ENCODE data around the gene SLC9A9.
"Not testable (repeated sequence)": the region's sequence is repeated elsewhere in the genome, so short reads cannot be mapped to it uniquely, and the experiment has no call there.

Gene SLC9A9

GRCh38 chr3:143301031-143301901 lies 547.0 kb downstream of the SLC9A9 start:
- peak; percentile 53 for DNase-seq

DNA sequence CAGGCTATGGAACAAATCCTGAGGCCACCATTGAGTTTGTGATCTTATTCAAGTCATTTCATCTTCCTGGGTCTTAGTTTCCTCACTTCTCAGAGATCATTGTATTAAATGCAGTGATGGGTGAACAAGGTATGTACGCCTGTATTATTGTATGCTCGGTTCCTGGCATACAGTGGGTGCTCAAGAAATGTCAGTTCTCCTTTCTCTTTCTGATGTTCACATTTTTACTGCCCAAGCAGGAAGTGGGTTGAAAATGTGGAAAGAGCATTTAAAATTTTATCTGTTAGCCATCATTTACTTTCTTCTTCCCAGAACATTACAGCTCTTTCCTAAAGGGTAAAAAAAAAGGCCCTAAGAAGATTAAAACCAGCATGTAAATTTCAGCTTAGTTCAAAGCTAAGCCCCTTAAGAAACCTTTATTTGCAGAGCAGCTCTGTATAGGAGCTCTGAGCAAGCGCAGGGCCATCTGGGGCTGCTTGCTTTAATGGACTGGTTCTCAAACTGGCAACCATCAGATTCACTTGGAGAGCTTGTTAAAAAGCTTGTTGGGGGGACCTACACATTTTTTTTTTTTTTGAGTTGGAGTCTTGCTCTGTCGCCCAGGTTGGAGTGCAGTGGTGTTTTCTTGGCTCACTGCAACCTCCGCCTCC lies 549.3 kb downstream of the SLC9A9 start:
- DNase-seq = no peak

GRCh38 chr3:143298380-143298779 lies 549.9 kb downstream of the SLC9A9 start:
- no peak for DNase-seq

DNA sequence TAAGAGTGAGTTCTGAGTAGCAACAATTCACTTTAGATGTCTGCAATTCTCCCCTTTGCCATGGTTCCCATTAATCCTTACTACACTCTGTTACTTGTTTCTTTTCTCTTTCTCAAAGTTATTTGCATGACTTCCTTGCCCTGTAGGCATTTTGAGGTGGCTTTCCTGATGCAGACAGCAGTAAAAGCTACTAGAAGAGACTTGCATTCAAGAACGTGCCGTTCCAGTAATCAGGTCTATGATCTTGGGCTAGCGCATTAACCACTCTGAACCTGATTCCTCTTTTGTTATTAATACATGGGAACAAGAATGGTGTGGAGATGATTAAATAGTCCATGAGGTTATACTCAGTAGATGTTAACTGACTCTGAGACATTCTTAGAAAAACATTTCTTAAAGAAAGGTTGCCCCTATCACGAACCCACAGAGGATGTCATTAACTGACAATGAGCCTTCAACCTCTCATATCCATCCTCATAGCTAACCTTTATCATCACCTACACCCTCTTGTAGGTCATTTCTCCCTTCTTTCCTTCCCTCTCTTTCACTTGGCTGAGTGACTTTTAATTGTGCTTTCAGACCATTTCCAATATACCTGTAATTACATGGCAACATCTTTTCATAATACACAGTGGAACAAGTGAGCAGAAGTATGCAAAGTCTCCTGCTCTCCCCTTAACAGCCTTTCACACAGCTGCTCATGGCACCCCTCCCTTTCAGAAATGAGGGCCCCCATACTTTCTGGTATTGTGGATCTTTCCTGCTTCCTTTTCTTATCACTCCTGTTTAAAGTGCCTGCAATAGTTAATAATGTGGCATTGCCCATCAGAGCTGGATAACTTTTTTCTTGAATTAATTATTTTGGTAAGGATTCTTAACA lies 552.8 kb downstream of the SLC9A9 start:
- peak; percentile 42 for DNase-seq

DNA sequence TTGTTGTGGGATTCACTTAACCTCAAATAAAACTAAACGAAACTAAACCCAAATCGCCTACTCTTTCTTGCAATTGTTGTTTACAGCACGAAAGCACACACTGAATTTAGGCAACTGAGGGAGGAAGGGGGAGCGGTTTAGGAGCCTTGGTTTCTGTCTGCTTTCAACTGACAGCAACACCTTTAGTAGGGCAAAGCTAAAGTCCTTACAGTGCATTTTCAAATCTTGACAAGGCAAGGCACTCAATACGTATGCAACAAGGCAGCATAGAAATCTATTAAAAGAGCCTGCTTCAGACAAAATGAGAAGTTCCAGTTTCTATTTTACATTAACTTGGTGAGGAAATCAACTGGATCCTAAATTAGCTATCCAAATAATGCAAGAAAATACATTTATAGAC lies 554.1 kb downstream of the SLC9A9 start:
- DNase-seq = no peak

GRCh38 chr3:143291836-143292447 lies 556.3 kb downstream of the SLC9A9 start:
- DNase-seq = no peak

GRCh38 chr3:143288944-143289343 lies 559.3 kb downstream of the SLC9A9 start:
- DNase-seq = no peak

- no peak for DNase-seq
Measured at GRCh38 chr3:143287403-143287802, 560.9 kb downstream of the SLC9A9 start.

- DNase-seq = no peak
Measured at GRCh38 chr3:143286392-143287010, 561.8 kb downstream of the SLC9A9 start.

DNA sequence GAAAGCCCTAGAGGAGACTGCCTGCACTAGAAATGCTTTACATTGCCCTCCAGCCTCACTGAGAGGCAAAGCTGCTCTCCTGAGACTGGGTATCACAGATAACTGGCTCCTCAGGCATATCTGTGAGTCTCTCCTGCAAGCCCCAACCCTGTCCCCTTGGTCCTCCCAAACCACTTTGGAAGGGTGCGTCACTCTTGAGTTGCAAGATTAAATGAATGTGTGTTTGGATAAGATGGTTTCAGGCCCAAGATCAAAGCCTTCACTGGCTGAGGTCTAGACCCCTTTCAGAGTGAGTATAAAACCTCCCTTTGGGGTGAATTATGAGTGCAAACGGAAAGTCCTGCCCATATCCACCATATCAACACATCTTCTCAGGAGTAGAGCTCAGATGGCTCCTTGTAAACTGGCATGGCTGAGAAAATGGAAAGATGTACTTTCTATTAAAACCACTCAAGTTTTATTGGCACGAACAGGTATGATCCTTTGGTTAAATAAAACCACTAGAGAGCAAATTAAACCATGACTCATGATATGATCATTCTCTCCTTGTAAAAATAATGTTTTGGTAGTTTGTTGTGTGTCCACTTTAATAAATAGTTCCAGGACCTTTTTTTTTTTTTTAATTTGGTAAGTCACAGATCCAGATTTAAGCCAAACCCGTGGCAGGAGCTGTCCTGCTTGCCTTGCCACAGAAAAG lies 564.7 kb downstream of the SLC9A9 start:
- DNase-seq = peak; percentile 99

DNA sequence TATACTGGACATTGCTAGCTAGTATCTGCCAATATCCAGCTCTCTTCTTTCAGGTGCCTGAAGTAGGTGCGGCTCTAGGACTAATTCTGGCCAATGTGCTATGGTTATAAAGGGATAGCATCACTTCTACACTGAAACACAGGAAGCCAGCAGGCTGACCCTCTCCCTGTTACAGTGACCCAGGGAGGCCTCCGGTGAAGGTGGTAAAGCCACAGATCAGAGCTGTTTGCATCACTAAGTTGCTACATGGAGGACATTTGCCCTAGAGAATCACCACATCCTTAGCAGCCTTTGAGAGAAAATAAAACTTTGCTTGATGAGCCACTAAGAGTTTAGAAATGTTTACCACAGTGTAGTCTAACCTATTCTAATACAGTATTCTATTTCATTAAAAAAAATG lies 567.3 kb downstream of the SLC9A9 start:
- DNase-seq = no peak

- not testable (repeated sequence) for DNase-seq
Measured at GRCh38 chr3:143279567-143279966, 568.7 kb downstream of the SLC9A9 start.

- DNase-seq = peak; percentile 70
Measured at GRCh38 chr3:143278721-143279120, 569.5 kb downstream of the SLC9A9 start.

- DNase-seq = no peak
Measured at GRCh38 chr3:143277531-143277930, 570.7 kb downstream of the SLC9A9 start.

- no peak for DNase-seq
Measured at GRCh38 chr3:143276592-143276991, 571.7 kb downstream of the SLC9A9 start.

DNA sequence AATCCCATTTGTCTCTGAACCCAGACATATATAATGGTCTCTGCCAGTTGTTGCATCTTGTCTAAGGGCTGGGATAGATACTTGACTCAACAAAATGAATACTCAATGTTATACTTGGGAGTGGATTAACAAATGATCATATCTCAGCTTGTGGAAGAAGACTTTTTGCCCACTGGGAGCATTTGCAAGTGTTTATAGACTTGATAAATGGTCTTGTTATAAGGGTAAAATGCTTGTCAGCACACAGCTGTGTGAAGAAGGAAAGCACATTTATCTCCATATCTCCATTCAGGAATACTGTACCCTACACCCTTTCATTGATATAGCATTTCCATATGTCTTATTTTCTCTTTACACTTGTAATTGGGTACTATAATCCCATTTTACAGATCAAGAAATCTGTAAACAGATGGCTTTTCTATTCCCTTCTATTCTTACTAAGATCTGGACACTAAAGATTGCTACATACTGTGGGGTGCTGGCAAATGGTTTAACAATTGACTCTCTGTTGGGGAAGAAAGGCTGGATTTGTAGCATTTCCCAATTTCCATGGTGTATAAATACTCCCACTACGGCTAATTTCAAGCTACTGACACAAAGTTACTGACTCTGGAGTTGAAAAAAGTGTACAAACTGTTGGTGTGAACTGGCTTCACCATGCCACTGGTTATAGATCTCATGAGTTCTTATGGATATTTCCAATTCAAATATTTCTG lies 574.1 kb downstream of the SLC9A9 start:
- no peak for DNase-seq

DNA sequence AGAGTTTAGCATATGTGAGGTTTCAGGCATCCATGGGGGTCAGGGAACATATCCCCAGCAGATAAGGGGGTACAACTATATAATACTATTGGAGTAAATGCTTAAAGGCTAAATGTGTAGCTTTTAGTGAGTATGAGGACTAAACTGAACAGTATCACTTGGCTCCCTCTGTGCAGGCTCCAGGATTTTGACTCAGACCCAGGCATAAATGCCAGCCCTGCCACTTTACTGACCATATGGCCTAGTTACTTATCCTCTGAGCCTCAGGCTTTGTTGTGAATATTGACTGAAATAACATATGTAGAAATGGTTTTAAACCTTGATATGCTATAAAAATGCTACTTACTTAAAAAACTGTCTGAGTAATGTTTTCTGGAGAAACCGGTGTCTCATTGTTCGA lies 577.1 kb downstream of the SLC9A9 start:
- no peak for DNase-seq

- DNase-seq = no peak
Measured at GRCh38 chr3:143269741-143270140, 578.5 kb downstream of the SLC9A9 start.

GRCh38 chr3:143267989-143268388 lies 580.3 kb downstream of the SLC9A9 start:
- DNase-seq = no peak

DNA sequence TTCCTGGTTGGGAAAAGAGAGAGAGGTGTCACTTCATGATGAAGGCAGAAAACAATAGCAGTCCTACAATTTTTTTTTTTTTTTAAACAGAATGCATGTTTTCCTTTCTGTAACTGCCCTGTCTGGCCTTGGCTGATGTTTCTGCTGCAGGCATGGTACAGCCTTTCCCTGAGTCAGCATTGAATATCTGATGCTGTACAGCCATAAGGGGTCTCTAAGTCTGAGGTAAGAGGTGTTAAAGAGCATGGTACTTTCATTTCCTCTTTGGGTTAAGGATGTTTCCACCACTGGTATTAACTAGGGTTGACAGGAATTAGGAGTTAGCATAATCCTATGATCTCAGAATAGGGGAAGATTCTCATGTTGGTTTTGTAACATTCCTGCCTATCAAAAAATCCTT lies 581.3 kb downstream of the SLC9A9 start:
- DNase-seq = no peak

- DNase-seq = no peak
Measured at GRCh38 chr3:143266511-143266910, 581.8 kb downstream of the SLC9A9 start.

Data from hematopoietic multipotent progenitor cell treated with erythropoietin and hydrocortisone succinate and interleukin-3 and kit ligand, for 6 days (in vitro differentiated cells).